ENCODE measurements around the gene FCRLA. TPM values are rescaled to one million over a fixed set of nuclear protein-coding genes. Genes with fewer than 3 reads are reported as not detected.
A peak's percentile ranks its signal among the peaks of the same experiment; 100 is the strongest.
"Not testable (repeated sequence)": the region's sequence is repeated elsewhere in the genome, so short reads cannot be mapped to it uniquely, and the experiment has no call there.

Gene FCRLA
- total RNA-seq: 0.35 TPM
- polyA plus RNA-seq (ENCODE audit: insufficient read depth in 1 of 8, insufficient read length in 8 of 8, low replicate concordance in 1 of 8): under 1 TPM in 7 of 8 donors, not detected in 1; 0.23 to 0.74 (median 0.48) TPM
- long read RNA-seq, donor 1: 0 reads
- long read RNA-seq, donor 2: 0 reads
- long read RNA-seq, donor 3: 0 reads
- long read RNA-seq, donor 4: 0 reads
- long read RNA-seq, donor 5: 0 reads
- long read RNA-seq, donor 6: 0 reads
- long read RNA-seq, donor 7: 0 reads
- long read RNA-seq, donor 8: 0 reads
- long read RNA-seq, donor 9: 0 reads
- long read RNA-seq, donor 10: 0 reads
- long read RNA-seq, donor 11: 0 reads

GRCh38 chr1:161706482-161707347 is at the start of gene FCRLA:
FCRLA (plus strand) TSS chr1:161707229; CDS start chr1:161707265, 36 bp downstream.
- WGBS (ENCODE audit: insufficient coverage): no CpG with 5 or more reads among the region's 4 CpGs
- H3K27me3 ChIP-seq (ENCODE audit: control insufficient read depth, insufficient read depth, low read length): peaks cover 8% of the 10 kb centered on the region
- H3K4me1 ChIP-seq (ENCODE audit: control insufficient read depth, insufficient read depth, low read length): peaks cover 8% of the 10 kb centered on the region
- peak; percentile 66 for DNase-seq
- no peak within 1 kb of the TSS for H3K4me3 ChIP-seq (ENCODE audit: low read length)
- H3K9me3 ChIP-seq (replicated peaks; ENCODE audit: control insufficient read depth, low read depth, low read length): no peaks in the 10 kb centered on the region
- H3K27ac ChIP-seq (ENCODE audit: low read length): no peak within 1 kb of the TSS
- no peaks in the 10 kb centered on the region for H3K36me3 ChIP-seq (ENCODE audit: control insufficient read depth, insufficient read depth, low read length)

GRCh38 chr1:161658524-161658923 is 48.5 kb upstream of the FCRLA start:
- H3K27me3 ChIP-seq (ENCODE audit: control insufficient read depth, insufficient read depth, low read length); H3K27ac ChIP-seq (ENCODE audit: low read length); H3K4me1 ChIP-seq (ENCODE audit: control insufficient read depth, insufficient read depth, low read length); H3K9me3 ChIP-seq (replicated peaks; ENCODE audit: control insufficient read depth, low read depth, low read length); DNase-seq; H3K4me3 ChIP-seq (ENCODE audit: low read length); H3K36me3 ChIP-seq (ENCODE audit: control insufficient read depth, insufficient read depth, low read length): not testable (repeated sequence)

GRCh38 chr1:161661660-161662311 is 45.2 kb upstream of the FCRLA start:
- no CpG with 5 or more reads among the region's 9 CpGs for WGBS (ENCODE audit: insufficient coverage)
- H3K4me1 ChIP-seq (ENCODE audit: control insufficient read depth, insufficient read depth, low read length); H3K9me3 ChIP-seq (replicated peaks; ENCODE audit: control insufficient read depth, low read depth, low read length): not testable (repeated sequence)

GRCh38 chr1:161662684-161663339 is 44.2 kb upstream of the FCRLA start, which contains the start of gene FCGR2B:
FCGR2B (plus strand) TSS chr1:161663143; CDS start chr1:161663242, 99 bp downstream.
- not testable (repeated sequence) for H3K4me3 ChIP-seq (ENCODE audit: low read length); H3K9me3 ChIP-seq (replicated peaks; ENCODE audit: control insufficient read depth, low read depth, low read length); DNase-seq; H3K27me3 ChIP-seq (ENCODE audit: control insufficient read depth, insufficient read depth, low read length); H3K4me1 ChIP-seq (ENCODE audit: control insufficient read depth, insufficient read depth, low read length); H3K36me3 ChIP-seq (ENCODE audit: control insufficient read depth, insufficient read depth, low read length); H3K27ac ChIP-seq (ENCODE audit: low read length)
- no CpG with 5 or more reads among the region's 4 CpGs for WGBS (ENCODE audit: insufficient coverage)

More at GRCh38 chr1:161661660-161662311, 45.2 kb upstream of the FCRLA start:
- not testable (repeated sequence) for H3K36me3 ChIP-seq (ENCODE audit: control insufficient read depth, insufficient read depth, low read length); H3K4me3 ChIP-seq (ENCODE audit: low read length); H3K27me3 ChIP-seq (ENCODE audit: control insufficient read depth, insufficient read depth, low read length); H3K27ac ChIP-seq (ENCODE audit: low read length); DNase-seq

GRCh38 chr1:161663569-161663968 is 43.5 kb upstream of the FCRLA start:
- WGBS (ENCODE audit: insufficient coverage): no CpG with 5 or more reads among the region's 1 CpG
- not testable (repeated sequence) for H3K4me3 ChIP-seq (ENCODE audit: low read length)

GRCh38 chr1:161664689-161665088 is 42.3 kb upstream of the FCRLA start:
- not testable (repeated sequence) for H3K36me3 ChIP-seq (ENCODE audit: control insufficient read depth, insufficient read depth, low read length); H3K4me3 ChIP-seq (ENCODE audit: low read length); H3K27ac ChIP-seq (ENCODE audit: low read length); H3K9me3 ChIP-seq (replicated peaks; ENCODE audit: control insufficient read depth, low read depth, low read length); H3K27me3 ChIP-seq (ENCODE audit: control insufficient read depth, insufficient read depth, low read length); H3K4me1 ChIP-seq (ENCODE audit: control insufficient read depth, insufficient read depth, low read length); DNase-seq
- WGBS (ENCODE audit: insufficient coverage): no CpG with 5 or more reads among the region's 4 CpGs

More at GRCh38 chr1:161663569-161663968, 43.5 kb upstream of the FCRLA start:
- H3K36me3 ChIP-seq (ENCODE audit: control insufficient read depth, insufficient read depth, low read length); H3K4me1 ChIP-seq (ENCODE audit: control insufficient read depth, insufficient read depth, low read length); H3K9me3 ChIP-seq (replicated peaks; ENCODE audit: control insufficient read depth, low read depth, low read length); H3K27me3 ChIP-seq (ENCODE audit: control insufficient read depth, insufficient read depth, low read length); H3K27ac ChIP-seq (ENCODE audit: low read length); DNase-seq: not testable (repeated sequence)

- H3K27me3 ChIP-seq (ENCODE audit: control insufficient read depth, insufficient read depth, low read length); H3K27ac ChIP-seq (ENCODE audit: low read length); H3K4me3 ChIP-seq (ENCODE audit: low read length); H3K9me3 ChIP-seq (replicated peaks; ENCODE audit: control insufficient read depth, low read depth, low read length); H3K36me3 ChIP-seq (ENCODE audit: control insufficient read depth, insufficient read depth, low read length); H3K4me1 ChIP-seq (ENCODE audit: control insufficient read depth, insufficient read depth, low read length): not testable (repeated sequence)
- 54% methylated on average over 2 of the region's 15 CpGs for WGBS (ENCODE audit: insufficient coverage)
- DNase-seq: peak; percentile 15
Observed at GRCh38 chr1:161671045-161672020, 35.7 kb upstream of the FCRLA start.

- 45% methylated on average over 2 of the region's 7 CpGs for WGBS (ENCODE audit: insufficient coverage)
- H3K4me3 ChIP-seq (ENCODE audit: low read length); DNase-seq; H3K4me1 ChIP-seq (ENCODE audit: control insufficient read depth, insufficient read depth, low read length); H3K36me3 ChIP-seq (ENCODE audit: control insufficient read depth, insufficient read depth, low read length); H3K27me3 ChIP-seq (ENCODE audit: control insufficient read depth, insufficient read depth, low read length); H3K27ac ChIP-seq (ENCODE audit: low read length); H3K9me3 ChIP-seq (replicated peaks; ENCODE audit: control insufficient read depth, low read depth, low read length): not testable (repeated sequence)
Observed at GRCh38 chr1:161673437-161673836, 33.6 kb upstream of the FCRLA start.

GRCh38 chr1:161674447-161674846 is 32.6 kb upstream of the FCRLA start:
- not testable (repeated sequence) for H3K4me1 ChIP-seq (ENCODE audit: control insufficient read depth, insufficient read depth, low read length); DNase-seq; H3K9me3 ChIP-seq (replicated peaks; ENCODE audit: control insufficient read depth, low read depth, low read length); H3K36me3 ChIP-seq (ENCODE audit: control insufficient read depth, insufficient read depth, low read length); H3K4me3 ChIP-seq (ENCODE audit: low read length); H3K27ac ChIP-seq (ENCODE audit: low read length); H3K27me3 ChIP-seq (ENCODE audit: control insufficient read depth, insufficient read depth, low read length)
- WGBS (ENCODE audit: insufficient coverage): no CpG with 5 or more reads among the region's 3 CpGs

Data from muscle of leg (tissue), 16 donors.